GM12865 (cell line): ENCODE measurements around the gene CLDN1.
A peak's percentile ranks its signal among the peaks of the same experiment; 100 is the strongest.

Experiments used
- DNase-seq: peaks from one replicate; pipeline ENCODE4 v3.0.0; 2010; ENCODE audit warnings: low read depth
- H3K4me3 ChIP-seq: 2 replicates; pipeline ENCODE4 v1.5.1; 2011; ENCODE audit warnings: mild to moderate bottlenecking, low read depth, low read length, control low read depth
- TF ChIP-seq, protein P1 (sequence below): IDR thresholded peaks from 2 replicates; pipeline ENCODE4 v1.5.1; 2011; ENCODE audit warnings: low read length, control low read depth, low read depth, inconsistent platforms; ENCODE audit not compliant: insufficient read depth; ENCODE audit errors: missing control alignments

CLDN1 gene

DNA sequence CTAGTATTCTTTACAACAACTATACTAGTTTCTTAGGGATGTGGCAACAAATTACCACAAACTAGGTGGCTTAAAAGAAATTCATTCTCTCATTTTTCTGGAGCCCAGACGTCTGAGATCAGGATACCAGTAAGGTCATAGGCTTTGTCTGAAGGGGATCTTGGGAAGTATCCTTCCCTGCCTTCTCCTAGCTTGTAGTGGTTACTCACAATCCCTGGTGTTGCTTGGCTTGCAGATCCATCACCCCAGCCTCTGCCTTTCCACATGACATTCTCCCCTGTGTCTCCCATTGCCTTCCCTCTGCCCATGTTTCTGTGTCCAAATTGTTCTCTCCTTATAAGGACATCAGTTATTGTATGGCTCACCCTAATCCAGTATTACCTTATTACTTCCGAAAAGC is 24.3 kb upstream of the CLDN1 start:
- no peak for DNase-seq
- no peak overlapping the region for H3K4me3 ChIP-seq
- TF ChIP-seq, protein P1, sequence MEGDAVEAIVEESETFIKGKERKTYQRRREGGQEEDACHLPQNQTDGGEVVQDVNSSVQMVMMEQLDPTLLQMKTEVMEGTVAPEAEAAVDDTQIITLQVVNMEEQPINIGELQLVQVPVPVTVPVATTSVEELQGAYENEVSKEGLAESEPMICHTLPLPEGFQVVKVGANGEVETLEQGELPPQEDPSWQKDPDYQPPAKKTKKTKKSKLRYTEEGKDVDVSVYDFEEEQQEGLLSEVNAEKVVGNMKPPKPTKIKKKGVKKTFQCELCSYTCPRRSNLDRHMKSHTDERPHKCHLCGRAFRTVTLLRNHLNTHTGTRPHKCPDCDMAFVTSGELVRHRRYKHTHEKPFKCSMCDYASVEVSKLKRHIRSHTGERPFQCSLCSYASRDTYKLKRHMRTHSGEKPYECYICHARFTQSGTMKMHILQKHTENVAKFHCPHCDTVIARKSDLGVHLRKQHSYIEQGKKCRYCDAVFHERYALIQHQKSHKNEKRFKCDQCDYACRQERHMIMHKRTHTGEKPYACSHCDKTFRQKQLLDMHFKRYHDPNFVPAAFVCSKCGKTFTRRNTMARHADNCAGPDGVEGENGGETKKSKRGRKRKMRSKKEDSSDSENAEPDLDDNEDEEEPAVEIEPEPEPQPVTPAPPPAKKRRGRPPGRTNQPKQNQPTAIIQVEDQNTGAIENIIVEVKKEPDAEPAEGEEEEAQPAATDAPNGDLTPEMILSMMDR = no peak

DNA sequence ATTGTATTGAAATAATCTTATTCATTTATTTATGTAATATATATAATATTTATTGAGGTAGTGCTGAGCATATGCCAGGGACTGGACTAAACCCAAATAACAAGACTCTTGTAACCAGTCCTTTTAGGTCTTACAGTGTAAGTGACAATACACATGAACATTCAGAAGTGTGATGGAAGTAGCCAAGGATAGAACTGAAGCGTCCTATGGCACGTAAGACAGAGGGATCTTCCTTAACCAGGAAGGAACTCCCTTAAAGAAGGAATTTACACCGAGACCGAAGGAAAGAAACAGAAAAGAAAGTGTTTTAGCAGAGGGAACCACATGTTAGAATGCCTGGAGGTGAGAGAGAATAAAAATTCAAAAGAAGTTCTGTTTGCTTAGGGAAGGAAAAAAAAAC is 23.6 kb upstream of the CLDN1 start:
- peak overlapping the region; percentile 47 for H3K4me3 ChIP-seq
- DNase-seq = no peak
- TF ChIP-seq, protein P1 = no peak

DNA sequence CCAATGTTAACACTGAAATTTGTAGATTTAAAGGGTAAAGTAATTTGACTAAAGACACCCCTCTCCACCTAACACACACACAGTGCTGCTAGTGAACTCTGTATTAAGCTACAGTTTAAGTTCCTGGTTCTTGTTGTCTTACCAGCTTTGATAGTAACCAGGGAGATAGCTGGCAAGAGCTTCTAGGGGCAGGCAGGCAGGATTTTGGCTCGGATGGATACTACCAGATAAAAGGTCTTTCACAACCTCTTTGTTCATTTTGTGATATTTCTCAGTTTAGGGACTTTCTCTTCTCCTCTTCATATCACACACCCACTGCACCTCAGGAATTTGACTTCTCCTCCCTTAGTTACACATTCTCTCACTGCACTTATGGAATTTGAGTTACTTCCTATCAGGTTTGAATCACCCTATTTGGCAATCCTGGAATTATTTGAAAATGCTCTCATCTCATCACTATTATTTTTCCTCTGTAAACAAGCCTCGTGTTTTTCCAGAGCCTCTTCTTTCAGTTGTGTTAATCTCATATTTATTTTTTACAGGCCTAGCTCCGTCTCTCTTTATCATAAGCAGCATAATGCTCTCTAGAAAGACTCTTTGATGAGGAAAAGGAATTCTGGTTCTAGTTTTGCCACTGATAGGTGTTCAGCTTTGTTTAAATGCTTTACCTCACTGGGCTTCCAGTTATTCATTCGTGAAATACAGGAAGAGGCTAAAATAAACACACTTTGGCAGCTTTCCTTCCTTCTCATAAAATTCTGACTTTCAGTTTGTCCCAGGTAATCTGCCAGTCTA is 23.0 kb upstream of the CLDN1 start:
- TF ChIP-seq, protein P1 = no peak
- peak overlapping the region; percentile 47 for H3K4me3 ChIP-seq
- peak; percentile 47 for DNase-seq

DNA sequence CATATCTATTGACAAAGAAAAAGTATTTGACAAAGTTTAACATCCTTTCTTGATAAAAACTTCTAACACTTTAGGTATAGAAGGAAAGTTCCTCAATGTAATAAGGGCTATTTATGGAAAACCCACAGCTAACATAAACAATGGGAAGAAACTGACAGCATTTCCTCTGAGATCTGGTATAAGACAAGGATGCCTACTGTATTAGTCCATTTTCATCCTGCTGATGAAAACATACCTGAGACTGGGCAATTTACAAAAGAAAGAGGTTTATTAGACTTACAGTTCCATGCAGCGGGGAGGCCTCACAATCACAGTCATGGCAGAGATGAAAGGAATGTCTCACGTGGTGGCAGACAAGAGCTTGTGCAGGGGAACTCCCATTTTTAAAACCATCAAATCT is 17.8 kb upstream of the CLDN1 start:
- no peak for DNase-seq
- no peak overlapping the region for H3K4me3 ChIP-seq

DNA sequence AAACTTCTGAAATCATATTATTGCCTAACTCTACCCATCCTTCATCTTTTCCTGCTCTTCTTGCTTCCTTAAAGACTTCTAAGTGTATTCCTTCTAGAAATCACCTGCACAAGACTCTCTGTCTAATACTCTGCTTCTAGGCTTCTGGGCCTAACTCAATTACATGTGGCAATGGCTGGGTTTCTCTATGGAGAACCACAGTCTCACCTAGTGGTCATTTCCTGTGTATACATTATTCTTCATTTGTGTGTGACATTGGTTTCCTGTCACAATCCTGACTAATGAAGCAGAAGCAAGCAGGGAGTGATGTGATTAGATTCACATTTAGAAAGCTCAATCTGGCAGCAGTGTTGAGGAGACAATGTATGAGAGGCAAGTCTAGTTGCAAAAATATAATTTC is 16.9 kb upstream of the CLDN1 start:
- TF ChIP-seq, protein P1 = no peak
- H3K4me3 ChIP-seq = no peak overlapping the region
- peak; percentile 66 for DNase-seq

More for the DNA sequence above, 17.8 kb upstream of the CLDN1 start:
- TF ChIP-seq, protein P1 = no peak

DNA sequence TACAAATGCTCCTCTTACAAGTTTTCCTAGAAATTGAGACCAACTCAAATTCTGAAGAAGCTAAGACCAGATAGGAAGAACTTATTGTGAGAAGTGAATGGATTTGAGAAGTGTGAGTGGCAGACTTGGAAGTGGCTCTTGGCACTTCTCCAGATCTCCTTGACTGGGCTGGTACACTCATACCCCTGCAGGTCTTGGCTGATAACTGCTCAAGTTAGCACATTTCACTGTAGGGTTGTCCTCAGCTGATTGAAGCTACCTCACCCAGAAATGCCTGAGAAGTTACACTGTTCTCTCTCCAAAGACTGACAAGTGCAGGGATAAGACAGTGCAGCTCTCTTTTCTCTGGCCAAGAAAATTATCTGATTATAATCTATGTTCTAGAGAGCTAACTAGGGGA is 16.5 kb upstream of the CLDN1 start:
- DNase-seq = no peak
- no peak overlapping the region for H3K4me3 ChIP-seq
- TF ChIP-seq, protein P1 = no peak

DNA sequence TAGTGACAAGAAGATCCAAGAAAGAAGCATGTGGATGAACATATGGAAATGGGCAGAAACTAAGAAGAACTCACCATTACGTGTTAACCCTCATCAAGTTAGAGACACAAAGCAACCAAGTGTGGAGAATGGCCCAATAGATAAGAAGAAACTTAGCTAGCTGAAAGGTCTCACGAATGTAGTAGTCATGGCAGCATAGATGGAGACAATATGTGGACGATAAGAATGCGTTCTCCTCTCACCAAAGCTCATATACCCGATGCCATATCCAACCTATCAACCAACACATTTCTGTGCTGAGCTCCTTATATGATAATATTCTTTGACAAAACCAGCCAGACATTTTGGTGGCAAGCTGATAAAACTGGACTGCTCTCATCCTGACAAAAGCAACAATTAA is 15.1 kb upstream of the CLDN1 start:
- no peak overlapping the region for H3K4me3 ChIP-seq
- no peak for DNase-seq
- TF ChIP-seq, protein P1 = no peak
